HG03196 (cell line): ENCODE data around the gene ZNF74.
"Not testable (repeated sequence)": the region's sequence is repeated elsewhere in the genome, so short reads cannot be mapped to it uniquely, and the experiment has no call there.

ENCODE experiments used
- ATAC-seq: cut with Tn5 transposase; IDR thresholded peaks from one replicate; pipeline ENCODE4 v1.9.1; 2021; ENCODE audit not compliant: unreplicated experiment

ZNF74 gene

DNA sequence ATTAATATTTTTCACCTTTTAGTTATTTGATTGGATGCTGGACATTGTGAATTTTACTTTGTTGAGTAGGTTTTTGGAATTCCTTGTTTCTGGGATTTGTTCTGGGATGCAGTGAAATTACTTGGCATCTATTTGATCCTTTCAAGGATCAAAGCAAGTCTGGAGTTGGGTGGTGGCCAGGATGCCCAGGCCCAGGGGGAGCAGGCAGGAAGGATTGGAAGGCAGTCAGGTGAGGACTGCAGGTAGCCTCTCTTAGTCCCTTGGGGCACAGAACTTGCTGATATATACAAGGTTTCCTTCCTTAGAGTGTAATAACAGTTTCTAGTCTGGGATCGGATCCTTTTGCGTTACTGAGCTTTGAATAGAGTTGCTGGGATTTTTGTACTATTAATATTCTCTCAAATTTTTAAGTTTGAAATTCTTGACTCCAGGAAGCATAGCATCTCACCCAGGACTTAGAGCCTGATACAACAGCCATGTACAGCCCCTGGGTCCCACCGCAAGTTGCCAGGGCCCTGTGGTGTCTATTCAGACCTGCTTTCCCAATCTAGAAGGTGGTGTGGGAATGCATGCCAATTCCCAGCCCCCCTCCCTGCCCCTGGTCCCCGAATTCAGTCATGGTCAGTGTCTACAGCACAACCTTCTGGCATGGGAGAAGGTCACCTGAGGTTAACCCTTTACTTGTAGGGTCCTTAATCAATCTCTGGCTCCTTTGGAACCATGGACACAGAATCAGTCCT is 6.1 kb downstream of the ZNF74 start:
- ATAC-seq: no peak

DNA sequence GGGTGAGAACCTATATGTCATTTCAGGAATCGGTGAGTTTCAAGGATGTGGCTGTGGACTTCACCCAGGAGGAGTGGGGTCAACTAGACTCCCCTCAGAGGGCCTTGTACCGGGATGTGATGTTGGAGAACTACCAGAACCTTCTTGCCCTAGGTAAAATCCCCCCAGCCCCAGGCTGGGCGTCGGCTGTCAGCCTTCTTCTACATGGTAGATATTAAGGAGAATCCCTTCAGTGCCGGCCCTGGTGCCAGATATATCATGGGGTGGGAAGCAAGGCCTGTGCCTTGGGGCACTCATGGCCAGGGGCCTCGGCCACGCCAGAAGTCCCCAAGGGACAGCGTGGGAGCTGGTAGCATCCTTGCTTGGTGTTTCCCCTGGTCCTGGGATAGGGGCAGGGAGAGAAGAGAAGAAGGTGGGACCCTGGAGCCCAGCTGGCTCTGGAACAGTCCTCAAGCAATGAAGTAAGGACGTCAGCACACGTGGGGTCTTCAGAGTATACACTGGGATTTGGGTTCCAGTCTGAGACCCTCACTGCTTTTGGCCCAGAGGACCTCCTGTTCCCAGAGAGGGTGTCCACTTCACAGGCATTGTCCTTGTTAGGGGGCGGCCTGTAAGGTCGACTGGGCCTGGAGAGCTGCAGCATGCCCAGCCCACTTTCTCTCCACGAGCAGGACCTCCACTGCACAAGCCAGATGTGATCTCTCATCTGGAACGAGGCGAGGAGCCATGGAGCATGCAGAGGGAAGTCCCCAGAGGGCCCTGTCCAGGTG is 6.8 kb downstream of the ZNF74 start:
- no peak for ATAC-seq

DNA sequence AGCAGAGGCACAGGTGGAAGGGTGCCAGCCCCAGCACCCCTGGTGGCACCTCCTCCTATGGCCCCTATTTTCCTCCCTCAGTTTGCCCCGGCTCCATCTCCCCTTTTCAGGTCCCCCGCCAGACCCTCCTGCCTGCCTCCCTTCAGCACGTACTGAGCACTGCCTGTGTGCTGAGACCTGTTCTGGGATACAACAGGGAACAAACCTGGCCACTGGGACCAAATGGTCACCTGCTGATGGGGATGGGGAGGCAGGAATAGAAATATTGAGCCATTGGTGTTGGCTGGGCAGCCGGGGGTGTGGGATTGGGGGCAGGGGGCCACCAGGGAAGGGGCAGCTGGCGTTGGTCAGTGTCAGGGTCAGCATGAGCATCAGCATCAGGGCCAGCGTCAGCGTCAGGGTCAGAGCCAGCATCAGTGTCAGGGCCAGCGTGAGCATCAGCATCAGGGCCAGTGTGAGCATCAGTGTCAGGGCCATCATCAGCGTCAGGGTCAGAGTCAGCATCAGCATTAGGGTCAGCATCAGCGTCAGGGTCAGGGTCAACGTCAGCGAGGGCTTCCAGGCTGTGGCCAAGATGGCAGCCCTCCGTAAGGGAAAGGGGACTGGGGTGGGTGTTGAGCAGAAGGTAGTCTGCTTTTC is 7.5 kb downstream of the ZNF74 start:
- ATAC-seq: no peak

DNA sequence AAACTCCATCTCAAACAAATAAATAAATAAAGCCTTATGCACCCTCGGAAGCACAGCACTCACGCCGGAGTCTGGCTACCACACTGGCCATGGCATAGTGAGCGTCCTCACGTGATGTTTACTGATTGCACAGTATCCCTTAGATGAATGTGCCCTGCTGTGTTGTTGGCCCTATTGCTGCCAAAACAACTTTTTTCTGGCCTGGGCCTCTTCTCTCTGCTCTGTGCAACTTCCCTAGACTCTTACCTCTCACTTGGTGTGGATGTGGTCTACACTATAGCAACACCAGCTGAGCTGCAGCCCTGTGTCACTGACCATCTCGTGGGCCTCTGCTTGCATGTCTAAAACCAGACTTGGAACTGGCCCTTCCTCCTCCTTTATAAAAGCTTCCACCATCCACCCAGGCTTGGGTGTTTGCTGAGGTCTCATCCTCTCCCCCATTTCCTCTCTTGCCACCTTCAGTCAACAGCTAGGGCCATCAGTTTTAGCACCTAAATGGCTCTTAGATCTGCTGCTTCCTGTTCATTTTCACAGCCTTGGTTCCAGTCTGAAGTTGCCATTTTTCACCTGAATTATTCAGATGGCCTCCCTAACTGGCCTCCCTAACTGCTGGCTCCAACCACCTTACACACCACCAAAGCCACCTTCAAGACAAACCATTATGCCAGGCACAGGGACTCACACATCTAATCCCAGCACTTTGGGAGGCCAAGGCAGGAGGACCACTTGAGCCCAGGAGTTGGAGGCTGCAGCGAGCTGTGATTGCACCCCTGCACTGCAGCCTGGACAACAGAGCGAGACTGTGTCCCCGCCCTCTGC is 9.2 kb downstream of the ZNF74 start:
- ATAC-seq: no peak

DNA sequence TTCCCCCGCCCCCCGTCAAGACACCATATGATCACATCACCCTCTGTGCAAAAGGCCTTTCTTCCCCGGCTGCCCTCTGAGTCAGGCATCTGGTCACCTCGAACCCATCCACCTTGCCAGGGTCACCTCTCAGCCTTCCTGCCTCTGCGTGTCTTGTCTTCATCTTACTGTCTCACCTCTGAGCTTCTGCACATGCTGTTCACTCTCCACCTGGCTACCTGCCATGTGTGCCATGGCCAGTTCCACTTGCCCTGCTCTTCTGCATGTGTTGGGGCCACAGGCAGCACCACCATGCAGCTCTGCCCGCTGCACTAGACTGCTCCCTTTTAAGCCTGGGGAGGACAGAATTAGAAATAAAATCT is 9.8 kb downstream of the ZNF74 start:
- ATAC-seq: no peak

DNA sequence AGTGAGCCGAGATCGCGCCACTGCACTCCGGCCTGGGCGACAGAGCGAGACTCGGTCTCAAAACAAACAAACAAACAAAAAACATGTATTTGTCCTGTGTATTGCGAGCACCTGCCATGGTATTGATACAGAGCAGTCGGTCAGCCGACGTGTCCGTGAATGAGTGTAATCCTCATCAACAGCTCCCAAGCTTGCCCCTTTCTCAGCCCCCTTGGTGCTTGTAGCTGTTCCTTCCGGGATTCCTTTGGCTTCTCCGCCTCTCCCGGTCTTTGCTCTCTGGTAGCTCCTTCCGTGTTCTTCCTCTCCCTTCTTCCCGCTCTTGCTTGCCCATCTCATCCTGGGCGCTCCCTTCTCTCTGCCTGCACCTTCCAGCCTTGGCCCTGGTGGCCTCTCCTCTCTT is 10.9 kb downstream of the ZNF74 start:
- no peak for ATAC-seq

DNA sequence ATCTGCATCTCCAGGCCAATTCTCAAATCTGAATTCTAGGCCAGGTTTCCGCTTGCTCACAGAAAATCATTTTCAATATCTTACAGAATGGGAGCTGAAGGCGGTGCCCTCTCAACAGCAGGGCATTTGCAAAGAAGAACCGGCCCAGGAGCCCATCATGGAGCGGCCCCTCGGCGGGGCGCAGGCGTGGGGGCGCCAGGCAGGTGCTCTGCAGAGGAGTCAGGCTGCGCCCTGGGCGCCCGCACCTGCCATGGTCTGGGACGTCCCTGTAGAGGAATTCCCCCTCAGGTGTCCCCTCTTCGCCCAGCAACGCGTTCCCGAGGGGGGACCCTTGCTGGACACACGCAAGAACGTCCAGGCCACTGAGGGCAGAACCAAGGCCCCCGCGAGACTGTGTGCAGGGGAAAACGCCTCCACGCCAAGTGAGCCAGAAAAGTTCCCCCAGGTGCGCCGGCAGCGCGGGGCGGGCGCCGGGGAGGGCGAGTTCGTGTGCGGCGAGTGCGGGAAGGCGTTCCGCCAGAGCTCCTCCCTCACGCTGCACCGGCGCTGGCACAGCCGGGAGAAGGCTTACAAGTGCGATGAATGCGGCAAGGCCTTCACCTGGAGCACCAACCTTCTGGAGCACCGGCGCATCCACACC is 11.5 kb downstream of the ZNF74 start:
- ATAC-seq: no peak

DNA sequence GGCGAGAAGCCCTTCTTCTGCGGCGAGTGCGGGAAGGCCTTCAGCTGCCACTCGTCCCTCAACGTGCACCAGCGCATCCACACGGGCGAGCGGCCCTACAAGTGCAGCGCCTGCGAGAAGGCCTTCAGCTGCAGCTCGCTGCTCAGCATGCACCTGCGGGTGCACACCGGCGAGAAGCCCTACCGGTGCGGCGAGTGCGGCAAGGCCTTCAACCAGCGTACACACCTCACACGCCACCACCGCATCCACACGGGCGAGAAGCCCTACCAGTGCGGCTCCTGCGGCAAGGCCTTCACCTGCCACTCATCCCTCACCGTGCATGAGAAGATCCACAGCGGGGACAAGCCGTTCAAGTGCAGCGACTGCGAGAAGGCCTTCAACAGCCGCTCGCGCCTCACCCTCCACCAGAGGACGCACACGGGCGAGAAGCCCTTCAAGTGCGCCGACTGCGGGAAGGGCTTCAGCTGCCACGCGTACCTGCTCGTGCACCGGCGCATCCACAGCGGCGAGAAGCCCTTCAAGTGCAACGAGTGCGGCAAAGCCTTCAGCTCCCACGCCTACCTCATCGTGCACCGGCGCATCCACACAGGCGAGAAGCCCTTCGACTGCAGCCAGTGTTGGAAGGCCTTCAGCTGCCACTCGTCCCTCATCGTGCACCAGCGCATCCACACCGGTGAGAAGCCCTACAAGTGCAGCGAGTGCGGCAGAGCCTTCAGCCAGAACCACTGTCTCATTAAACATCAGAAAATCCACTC is 12.2 kb downstream of the ZNF74 start:
- ATAC-seq: no peak

DNA sequence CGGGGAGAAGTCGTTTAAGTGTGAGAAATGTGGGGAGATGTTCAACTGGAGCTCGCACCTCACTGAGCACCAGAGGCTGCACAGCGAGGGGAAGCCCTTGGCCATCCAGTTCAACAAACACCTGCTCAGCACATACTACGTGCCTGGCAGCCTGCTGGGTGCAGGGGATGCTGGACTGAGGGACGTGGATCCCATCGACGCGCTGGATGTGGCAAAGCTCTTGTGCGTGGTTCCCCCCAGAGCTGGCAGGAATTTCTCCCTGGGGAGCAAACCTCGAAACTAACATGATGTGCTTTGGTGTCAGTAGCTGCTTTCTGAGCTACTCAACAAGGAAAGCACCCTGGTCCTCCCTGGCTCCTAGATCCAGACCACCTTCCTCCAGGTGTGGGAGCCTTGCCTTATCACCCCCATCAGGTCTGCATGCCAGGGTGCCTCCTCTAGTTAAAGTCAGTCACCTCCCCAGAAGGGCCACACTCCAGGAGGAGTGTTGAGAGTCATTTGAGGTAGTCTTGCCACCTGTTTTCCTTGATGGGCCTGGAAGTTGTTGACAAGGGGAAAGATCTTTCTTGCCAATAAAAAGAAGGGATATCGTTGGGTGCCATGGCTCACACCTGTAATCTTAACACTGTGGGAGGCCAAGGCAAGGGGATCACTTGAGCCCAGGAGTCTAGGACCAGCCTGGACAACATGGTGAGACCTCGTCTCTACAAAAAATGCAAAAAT is 12.9 kb downstream of the ZNF74 start:
- ATAC-seq: no peak

DNA sequence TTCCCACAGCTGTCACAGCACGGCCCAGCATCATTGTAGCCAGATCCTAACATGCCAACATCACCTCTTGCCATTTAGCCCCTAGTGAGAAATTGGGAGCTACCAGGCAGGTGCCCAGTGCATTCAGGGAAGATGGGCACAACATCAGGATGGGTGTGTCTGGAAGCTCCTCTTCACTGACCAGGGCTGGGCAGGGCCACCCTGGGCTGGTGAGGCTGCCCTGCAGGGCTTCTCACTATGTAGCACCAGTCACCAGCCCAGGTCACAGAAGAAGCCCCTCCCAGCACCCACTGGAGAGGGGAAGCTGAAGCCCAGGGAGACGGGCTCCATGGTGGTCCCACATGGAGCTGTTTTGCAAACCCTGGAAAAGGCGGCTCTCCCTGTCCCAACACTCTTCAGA is 13.9 kb downstream of the ZNF74 start:
- no peak for ATAC-seq

DNA sequence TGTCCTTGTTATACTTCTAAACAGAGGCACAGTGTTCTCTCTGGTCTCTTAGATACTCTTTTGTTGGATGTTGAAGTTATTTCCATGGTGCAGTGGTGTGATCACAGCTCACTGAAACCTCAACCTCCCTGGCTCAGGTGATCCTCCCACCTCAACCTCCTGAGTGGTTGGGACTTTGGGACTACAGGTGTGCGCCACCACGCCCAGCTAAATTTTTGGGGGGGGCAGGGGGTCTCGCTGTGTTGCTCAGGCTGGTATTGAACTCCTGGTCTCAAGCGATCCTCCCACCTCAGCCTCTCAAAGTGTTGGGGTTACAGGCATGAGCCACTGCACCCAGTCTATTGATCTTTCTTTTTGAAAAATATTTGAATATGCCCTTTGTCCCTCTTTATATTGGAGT is 14.9 kb downstream of the ZNF74 start:
- ATAC-seq: no peak

DNA sequence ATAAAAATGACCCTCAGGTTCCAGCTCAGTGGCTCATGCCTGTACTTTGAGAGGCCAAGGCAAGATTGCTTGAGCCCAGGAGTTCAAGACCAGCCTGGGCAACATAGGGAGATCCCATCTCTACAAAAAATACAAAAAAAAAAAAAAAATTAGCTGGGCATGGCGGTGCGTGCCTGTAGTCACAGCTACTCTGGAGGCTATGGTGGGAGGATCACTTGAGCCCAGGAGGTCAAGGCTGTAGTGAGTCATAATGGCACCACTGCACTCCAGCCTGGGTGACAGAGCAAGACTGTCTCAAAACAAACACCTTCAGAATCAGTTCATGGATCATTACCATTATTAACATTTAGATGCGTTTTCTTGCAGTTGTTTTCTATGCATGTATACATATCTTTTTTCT is 15.4 kb downstream of the ZNF74 start:
- not testable (repeated sequence) for ATAC-seq

DNA sequence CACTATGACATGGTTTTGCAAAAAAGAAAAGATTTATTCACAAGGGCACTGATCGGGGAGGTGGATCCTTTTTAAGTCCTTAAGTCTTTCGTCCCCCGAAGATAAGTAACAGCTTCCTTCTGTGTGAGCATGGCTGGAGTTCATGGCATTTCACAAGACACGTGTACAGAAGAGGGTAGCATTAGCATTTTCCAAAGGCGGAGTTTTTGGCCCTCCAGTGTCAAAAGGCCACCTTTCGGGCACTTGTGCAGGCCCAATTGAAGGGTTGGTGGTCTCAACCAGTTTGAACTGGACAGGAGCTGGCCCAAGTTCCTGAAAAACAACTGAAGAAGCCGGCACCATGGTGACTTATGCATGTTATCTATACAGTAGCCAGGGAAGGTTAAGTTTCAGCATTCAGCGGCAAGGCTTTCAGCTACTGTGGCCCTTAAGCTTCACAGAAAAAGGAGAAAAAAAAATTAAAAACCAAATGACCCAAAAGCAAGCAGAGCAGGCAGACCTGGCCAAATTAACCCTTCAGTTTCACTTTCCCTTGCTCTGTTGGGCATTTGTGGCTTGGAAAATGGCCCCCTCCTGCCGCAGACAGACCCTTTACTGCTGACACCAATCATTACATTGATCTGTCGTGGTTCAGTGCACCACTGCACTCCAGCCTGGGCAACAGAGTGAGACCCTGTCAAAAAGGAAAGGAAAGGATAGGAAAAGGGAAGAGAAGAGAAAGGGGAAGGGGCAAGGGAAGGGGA is 18.7 kb downstream of the ZNF74 start:
- no peak for ATAC-seq

DNA sequence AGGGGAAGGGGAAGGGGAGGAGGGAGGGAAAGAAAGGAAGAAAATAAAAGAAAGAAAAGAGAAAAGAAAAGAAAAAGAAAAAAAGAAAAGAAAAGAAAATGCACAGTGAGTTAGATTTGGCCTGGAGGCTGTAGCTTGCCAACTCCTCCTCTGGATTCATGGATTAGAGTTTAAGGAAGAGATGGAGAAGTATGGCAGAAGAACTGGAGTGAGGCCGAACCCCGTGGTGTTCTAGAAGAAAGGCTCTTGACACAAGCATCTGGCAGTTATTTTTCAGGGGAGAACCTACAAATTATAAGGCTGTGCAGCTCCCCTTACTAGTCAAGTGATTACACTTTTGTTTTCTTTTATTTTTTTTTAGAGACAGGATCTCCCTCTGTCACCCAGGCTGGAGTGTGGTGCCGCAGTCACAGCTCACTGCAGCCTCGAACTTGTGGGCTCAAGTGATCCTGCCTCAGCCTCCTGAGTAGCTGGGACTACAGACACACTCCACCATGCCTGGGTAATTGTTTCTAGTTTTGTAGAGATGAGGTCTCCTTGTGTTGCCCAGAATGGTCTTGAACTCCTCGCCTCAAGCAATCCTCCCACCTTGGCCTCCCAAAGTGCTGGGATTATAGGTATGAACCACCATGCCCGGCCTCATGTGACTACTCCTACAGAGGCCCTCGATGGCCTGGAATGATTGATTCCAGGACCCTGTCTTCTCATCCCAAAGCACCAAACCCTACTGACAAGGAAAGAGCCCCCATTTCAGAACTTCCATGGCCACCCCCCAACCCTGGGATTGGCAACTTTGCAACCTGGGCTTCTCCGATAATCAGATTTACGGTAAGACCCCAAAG is 19.5 kb downstream of the ZNF74 start:
- ATAC-seq: no peak

DNA sequence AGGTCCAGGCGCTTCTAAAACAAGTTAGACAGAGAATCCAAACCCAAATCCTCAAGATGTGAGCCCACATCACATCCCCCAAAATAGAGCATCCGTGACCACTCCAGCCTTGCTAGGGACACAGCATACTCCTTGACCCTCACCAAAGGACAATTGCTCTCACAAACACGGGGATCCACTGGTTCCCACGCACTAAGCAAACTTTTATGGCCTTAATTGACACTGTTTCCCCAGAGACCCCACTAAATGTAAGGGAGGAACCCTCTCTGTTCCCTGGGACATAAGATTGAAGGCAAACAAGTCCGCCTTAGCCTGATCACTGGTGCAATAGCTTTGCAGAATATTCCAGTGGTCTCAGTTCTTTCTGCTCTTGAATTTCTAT is 20.1 kb downstream of the ZNF74 start:
- ATAC-seq: no peak

DNA sequence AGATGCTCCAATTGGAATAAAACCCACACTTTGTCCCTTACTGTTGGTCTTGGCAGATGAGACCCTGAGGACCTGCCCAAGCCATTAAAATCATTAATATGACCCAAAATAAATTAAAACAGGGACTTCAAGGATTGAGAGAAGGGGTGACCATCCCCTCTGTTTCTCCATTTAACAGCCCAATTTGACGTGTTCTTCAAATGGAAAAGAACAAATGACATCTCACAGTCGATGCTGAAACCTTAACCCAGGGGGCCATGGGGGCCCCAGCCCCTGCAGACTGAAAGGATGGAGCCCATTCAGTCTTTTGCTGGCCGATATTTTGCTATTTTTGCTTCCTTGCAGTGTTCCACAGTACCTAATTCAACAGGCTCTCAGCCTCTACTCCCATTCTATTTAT is 20.5 kb downstream of the ZNF74 start:
- ATAC-seq: no peak

DNA sequence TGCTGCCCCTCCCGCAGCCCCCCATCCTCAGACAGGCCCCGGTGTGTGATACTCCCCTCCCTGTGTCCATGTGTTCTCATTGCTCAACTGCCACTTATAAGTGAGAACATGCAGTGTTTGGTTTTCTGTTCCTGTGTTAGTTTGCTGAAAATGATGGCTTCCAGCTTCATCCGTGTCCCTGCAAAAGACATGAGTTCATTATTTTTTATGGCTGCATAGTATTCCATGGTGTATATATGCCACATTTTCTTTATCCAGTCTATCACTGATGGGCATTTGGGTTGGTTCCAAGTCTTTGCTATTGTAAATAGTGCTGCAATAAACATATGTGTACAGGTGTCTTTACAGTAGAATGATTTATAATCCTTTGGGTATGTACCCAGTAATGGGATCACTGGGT is 21.3 kb downstream of the ZNF74 start:
- ATAC-seq: not testable (repeated sequence)

DNA sequence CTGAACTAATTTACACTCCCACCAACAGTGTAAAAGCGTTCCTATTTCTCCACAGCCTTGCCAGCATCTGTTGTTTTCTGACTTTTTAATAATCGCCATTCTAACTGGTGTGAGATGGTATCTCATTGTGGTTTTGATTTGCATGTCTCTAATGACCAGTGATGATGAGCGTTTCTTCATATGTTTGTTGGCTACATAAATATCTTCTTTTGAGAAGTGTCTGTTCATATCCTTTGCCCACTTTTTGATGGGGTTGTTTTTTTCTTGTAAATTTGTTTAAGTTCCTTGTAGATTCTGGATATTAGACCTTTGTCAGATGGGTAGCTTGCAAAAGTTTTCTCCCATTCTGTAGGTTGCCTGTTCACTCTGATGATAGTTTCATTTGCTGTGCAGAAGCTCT is 21.7 kb downstream of the ZNF74 start:
- not testable (repeated sequence) for ATAC-seq
